HepG2 (cell line): Measurements from ENCODE around the gene PAPOLA. TPM values are rescaled to one million over a fixed set of nuclear protein-coding genes. Genes with fewer than 3 reads are reported as not detected.

Experiments used
- ARID5B ChIP-seq: IDR thresholded peaks from 2 replicates; pipeline ENCODE4 v1.4.0; 2020; ENCODE audit warnings: mild to moderate bottlenecking, missing genetic modification reagents
- CHD4 ChIP-seq: fragments of 200-600 bp; sonication (generic); IDR thresholded peaks from 2 replicates; pipeline ENCODE4 v1.7.0; 2017; ENCODE audit warnings: mild to moderate bottlenecking, low read length, borderline replicate concordance
- CREM ChIP-seq, 2 experiments: sonication (generic) in 1 of 2; formaldehyde crosslinking in 1 of 2; IDR thresholded peaks; 2 replicates each; pipeline versions ENCODE4 v1.4.0 to v1.6.1; 2016 to 2020; ENCODE audit warnings: antibody characterized with exemption in 1 of 2, mild to moderate bottlenecking in 1 of 2, missing genetic modification reagents in 1 of 2
- EP300 ChIP-seq, 3 experiments: sonication (generic) in 1 of 3; formaldehyde crosslinking in 1 of 3; IDR thresholded peaks; 2 replicates each; pipeline versions ENCODE4 v1.5.1 to v1.6.1; 2011 to 2020; ENCODE audit warnings: low read depth in 2 of 3, low read length in 2 of 3, borderline replicate concordance in 1 of 3, improper control_type of control experiment in 1 of 3, mild to moderate bottlenecking in 1 of 3, missing genetic modification reagents in 1 of 3, moderate library complexity in 1 of 3
- FIP1L1 ChIP-seq: fragments of 200-400 bp; formaldehyde crosslinking; IDR thresholded peaks from 2 replicates; pipeline ENCODE4 v1.6.1; 2018; ENCODE audit warnings: low read depth, mild to moderate bottlenecking, low read length, moderate library complexity, borderline replicate concordance; ENCODE audit not compliant: insufficient read depth
- NRL ChIP-seq: sonication (generic); formaldehyde crosslinking; IDR thresholded peaks from 2 replicates; pipeline ENCODE4 v1.5.0; 2020; ENCODE audit warnings: missing genetic modification reagents, mild to moderate bottlenecking, moderate library complexity, borderline replicate concordance
- ZBTB44 ChIP-seq: sonication (generic); formaldehyde crosslinking; IDR thresholded peaks from 2 replicates; pipeline ENCODE4 v1.4.0; 2020; ENCODE audit warnings: missing genetic modification reagents
- ZNF318 ChIP-seq: sonication (generic); formaldehyde crosslinking; IDR thresholded peaks from 2 replicates; pipeline ENCODE4 v1.4.0; 2020; ENCODE audit warnings: mild to moderate bottlenecking, missing genetic modification reagents
- ZNF629 ChIP-seq: sonication (generic); formaldehyde crosslinking; conservative IDR thresholded peaks from 2 replicates; pipeline ENCODE4 v1.5.0; 2020; ENCODE audit warnings: missing genetic modification reagents
- polyA plus RNA-seq, 8 experiments: library from polyadenylated mRNA; depleted of rRNA in 3 of 8; stranded (reverse) in 7 of 8; unstranded in 1 of 8; fragments of >200 nt; fragmentation: Illumina TruSeq in 4 of 8; extraction: Trizol in 4 of 8; gene quantifications; 2 replicates each; pipeline versions ENCODE4 v1.2.1 to v1.2.3, GENCODE V29; 2011 to 2016; ENCODE audit warnings: low read depth in 4 of 8, missing spikeins in 1 of 8, mixed read lengths in 1 of 8; ENCODE audit not compliant: insufficient read depth in 1 of 8
- total RNA-seq, 5 experiments: library from RNA; depleted of rRNA; stranded (reverse); fragments of >200 nt; fragmentation: Illumina TruSeq; extraction: Trizol; gene quantifications; 2 replicates each; pipeline ENCODE4 v1.2.3, GENCODE V29; 2016; ENCODE audit warnings: low read depth in 1 of 5
- TF ChIP-seq, protein P1 (sequence below): sonication (generic); formaldehyde crosslinking; IDR thresholded peaks from 2 replicates; pipeline ENCODE4 v1.9.0; 2021; ENCODE audit warnings: missing genetic modification reagents, mild to moderate bottlenecking, borderline replicate concordance

PAPOLA gene
- total and polyA plus RNA-seq, 2 of the 13 experiments (the other 11 are each of a cell fraction or from before 2014, with no cell fraction given), result 103 to 151 TPM

DNA sequence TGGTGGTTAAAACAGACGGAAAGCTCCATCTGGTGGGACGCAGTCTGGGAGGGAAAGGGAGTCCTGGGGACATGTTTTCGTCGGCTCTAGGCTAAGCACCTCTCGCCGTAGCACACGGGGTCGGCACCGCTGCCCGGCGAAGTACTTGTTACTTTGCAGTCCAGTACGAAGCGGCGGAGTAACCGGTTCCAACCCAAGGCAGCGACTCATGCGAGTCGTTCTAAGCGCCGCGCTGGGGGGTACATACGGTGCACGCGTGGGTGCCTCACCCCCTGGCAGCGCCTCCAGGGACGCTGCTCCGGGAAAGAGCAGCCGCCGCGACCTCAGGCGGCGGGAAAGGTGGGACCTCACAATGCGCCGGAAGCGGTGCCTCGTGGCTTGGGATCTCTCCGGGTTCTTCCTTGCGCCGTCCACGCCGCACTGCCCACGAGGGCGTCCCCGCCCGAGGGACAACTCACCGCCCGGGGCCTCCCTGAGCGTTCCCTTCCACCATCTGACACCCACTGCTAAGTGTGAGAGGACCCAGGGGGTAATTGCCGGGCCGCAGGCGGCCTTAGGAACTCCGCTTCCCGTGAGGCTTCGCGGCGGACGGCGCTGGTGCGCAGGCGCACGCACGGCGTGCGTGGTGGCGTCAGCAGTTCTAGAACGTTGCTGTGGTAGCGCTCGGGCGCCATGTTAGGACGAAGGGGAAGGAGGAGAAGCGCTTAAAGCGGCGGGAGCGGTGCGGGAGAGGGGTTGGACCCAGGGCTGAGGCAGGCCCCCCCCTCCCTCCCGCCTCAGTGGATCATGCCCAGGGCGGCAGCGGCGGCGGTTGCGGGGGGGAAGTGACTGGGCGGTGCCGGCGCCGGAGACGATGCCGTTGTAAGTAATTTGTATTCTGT is at the start of gene PAPOLA (continued):
- no peak for TF ChIP-seq FIP1L1
- TF ChIP-seq CHD4, result no peak
- TF ChIP-seq, protein P1, sequence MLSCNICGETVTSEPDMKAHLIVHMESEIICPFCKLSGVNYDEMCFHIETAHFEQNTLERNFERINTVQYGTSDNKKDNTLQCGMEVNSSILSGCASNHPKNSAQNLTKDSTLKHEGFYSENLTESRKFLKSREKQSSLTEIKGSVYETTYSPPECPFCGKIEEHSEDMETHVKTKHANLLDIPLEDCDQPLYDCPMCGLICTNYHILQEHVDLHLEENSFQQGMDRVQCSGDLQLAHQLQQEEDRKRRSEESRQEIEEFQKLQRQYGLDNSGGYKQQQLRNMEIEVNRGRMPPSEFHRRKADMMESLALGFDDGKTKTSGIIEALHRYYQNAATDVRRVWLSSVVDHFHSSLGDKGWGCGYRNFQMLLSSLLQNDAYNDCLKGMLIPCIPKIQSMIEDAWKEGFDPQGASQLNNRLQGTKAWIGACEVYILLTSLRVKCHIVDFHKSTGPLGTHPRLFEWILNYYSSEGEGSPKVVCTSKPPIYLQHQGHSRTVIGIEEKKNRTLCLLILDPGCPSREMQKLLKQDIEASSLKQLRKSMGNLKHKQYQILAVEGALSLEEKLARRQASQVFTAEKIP (CRISPR knock-in tag), result no peak
- peak; percentile 84 for TF ChIP-seq CREM (IDR thresholded peaks at IDR 0.05)
- peak; percentile 52; the same call in 1 of the 2 replicates for TF ChIP-seq CREM (CRISPR knock-in tag; IDR thresholded peaks at IDR 0.05)
- TF ChIP-seq NRL (CRISPR knock-in tag), result peak; percentile 84
- TF ChIP-seq ZNF318 (CRISPR knock-in tag), result no peak
- no peak for TF ChIP-seq ZBTB44 (CRISPR knock-in tag)
- TF ChIP-seq EP300 (IDR thresholded peaks at IDR 0.05; ENCODE audit: low read depth in 2 of 2, low read length in 2 of 2), result no peak
- no peak for TF ChIP-seq EP300 (CRISPR knock-in tag; IDR thresholded peaks at IDR 0.05; ENCODE audit: borderline replicate concordance)
- TF ChIP-seq ARID5B (CRISPR knock-in tag), result peak; percentile 45; the same call in 1 of the 2 replicates
- no peak for TF ChIP-seq ZNF629 (CRISPR knock-in tag)
